ENCODE data around the gene TMEM221.

DNA sequence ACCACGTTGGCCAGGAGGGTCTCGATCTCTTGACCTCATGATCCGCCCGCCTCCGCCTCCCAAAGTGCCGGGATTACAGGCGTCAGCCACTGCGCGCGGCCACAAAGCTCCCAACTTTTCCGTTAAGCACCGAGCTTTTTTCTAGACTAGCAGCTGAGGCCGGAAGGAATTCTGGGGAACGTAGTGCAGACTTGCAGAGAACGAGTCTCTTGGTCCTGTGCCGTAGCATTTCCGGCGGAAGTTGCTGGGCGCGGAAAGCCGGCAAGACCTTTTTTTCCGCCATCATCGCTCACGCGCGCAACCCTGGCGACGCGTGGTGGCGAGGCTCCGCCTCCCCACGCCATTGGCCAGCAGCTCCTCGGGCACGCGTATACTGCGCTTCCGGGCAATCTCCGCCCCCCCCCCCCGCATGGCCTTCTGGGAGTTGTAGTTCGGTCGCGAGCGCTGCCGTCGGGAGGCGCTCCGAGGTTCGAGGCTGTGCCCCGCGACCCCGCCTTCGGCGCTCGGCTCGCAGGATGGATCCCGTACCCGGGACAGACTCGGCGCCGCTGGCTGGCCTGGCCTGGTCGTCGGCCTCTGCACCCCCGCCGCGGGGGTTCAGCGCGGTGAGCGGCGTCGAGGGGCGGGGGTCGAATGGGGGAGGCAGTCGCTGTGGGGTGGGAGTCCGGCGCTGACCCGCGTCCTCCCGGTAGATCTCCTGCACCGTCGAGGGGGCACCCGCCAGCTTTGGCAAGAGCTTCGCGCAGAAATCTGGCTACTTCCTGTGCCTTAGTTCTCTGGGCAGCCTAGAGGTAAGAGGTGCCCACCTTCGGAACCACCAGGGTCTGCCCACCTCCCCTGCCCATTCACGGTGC lies 28.6 kb downstream of the TMEM221 start, which contains the start of gene MVB12A:
- TF ChIP-seq, protein P1, sequence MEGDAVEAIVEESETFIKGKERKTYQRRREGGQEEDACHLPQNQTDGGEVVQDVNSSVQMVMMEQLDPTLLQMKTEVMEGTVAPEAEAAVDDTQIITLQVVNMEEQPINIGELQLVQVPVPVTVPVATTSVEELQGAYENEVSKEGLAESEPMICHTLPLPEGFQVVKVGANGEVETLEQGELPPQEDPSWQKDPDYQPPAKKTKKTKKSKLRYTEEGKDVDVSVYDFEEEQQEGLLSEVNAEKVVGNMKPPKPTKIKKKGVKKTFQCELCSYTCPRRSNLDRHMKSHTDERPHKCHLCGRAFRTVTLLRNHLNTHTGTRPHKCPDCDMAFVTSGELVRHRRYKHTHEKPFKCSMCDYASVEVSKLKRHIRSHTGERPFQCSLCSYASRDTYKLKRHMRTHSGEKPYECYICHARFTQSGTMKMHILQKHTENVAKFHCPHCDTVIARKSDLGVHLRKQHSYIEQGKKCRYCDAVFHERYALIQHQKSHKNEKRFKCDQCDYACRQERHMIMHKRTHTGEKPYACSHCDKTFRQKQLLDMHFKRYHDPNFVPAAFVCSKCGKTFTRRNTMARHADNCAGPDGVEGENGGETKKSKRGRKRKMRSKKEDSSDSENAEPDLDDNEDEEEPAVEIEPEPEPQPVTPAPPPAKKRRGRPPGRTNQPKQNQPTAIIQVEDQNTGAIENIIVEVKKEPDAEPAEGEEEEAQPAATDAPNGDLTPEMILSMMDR (IDR thresholded peaks at IDR 0.05) = no peak
- TF ChIP-seq POLR2AphosphoS5 (IDR thresholded peaks at IDR 0.05; ENCODE audit: low read depth, low read length) = peak; percentile 68
- TF ChIP-seq, protein P2, sequence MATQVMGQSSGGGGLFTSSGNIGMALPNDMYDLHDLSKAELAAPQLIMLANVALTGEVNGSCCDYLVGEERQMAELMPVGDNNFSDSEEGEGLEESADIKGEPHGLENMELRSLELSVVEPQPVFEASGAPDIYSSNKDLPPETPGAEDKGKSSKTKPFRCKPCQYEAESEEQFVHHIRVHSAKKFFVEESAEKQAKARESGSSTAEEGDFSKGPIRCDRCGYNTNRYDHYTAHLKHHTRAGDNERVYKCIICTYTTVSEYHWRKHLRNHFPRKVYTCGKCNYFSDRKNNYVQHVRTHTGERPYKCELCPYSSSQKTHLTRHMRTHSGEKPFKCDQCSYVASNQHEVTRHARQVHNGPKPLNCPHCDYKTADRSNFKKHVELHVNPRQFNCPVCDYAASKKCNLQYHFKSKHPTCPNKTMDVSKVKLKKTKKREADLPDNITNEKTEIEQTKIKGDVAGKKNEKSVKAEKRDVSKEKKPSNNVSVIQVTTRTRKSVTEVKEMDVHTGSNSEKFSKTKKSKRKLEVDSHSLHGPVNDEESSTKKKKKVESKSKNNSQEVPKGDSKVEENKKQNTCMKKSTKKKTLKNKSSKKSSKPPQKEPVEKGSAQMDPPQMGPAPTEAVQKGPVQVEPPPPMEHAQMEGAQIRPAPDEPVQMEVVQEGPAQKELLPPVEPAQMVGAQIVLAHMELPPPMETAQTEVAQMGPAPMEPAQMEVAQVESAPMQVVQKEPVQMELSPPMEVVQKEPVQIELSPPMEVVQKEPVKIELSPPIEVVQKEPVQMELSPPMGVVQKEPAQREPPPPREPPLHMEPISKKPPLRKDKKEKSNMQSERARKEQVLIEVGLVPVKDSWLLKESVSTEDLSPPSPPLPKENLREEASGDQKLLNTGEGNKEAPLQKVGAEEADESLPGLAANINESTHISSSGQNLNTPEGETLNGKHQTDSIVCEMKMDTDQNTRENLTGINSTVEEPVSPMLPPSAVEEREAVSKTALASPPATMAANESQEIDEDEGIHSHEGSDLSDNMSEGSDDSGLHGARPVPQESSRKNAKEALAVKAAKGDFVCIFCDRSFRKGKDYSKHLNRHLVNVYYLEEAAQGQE (IDR thresholded peaks at IDR 0.05; ENCODE audit: insufficient read depth in 1 of 2, low read depth in 2 of 2, low read length in 1 of 2) = no peak
